Measurements from ENCODE around the gene HMMR. TPM values are rescaled to one million over a fixed set of nuclear protein-coding genes. Genes with fewer than 3 reads are reported as not detected.
A peak's percentile ranks its signal among the peaks of the same experiment; 100 is the strongest.

Gene HMMR
- total RNA-seq, 3 donors from 2014 or later (not counting 1 experiment from before 2014, with no cell fraction given) = 0.42 to 0.70 (median 0.63) TPM

DNA sequence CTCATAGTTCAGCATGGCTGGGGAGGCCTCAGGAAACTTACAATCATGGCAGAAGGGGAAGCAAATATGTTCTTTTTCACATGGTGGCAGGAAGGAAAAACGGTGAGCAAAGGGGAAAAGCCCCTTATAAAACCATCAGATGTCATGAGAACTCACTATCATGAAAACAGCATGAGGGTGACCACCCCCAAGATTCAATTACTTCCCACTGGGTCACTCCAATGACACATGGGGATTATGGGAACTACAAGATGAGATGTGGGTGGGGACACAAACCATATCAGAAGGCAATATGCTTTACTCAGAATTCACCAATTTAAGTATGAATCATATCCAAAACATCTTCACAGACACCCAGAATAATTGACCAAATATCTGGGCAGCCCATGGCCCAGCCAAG, 64.7 kb downstream of the HMMR start:
- ATAC-seq (no peak), DNase-seq (no peak)
- H3K27ac Mint-ChIP-seq = peak overlapping the region in 1 of 2 donors; percentile 36
- H3K4me1 Mint-ChIP-seq = peaks cover 0 to 4% of the 10 kb centered on the region in 2 donors
- no peaks in the 10 kb centered on the region for H3K9me3 Mint-ChIP-seq
- H3K27ac ChIP-seq (ENCODE audit: low read length) = no peak overlapping the region
- TF ChIP-seq, protein P1, sequence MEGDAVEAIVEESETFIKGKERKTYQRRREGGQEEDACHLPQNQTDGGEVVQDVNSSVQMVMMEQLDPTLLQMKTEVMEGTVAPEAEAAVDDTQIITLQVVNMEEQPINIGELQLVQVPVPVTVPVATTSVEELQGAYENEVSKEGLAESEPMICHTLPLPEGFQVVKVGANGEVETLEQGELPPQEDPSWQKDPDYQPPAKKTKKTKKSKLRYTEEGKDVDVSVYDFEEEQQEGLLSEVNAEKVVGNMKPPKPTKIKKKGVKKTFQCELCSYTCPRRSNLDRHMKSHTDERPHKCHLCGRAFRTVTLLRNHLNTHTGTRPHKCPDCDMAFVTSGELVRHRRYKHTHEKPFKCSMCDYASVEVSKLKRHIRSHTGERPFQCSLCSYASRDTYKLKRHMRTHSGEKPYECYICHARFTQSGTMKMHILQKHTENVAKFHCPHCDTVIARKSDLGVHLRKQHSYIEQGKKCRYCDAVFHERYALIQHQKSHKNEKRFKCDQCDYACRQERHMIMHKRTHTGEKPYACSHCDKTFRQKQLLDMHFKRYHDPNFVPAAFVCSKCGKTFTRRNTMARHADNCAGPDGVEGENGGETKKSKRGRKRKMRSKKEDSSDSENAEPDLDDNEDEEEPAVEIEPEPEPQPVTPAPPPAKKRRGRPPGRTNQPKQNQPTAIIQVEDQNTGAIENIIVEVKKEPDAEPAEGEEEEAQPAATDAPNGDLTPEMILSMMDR (IDR thresholded peaks at IDR 0.05) = no peak
- H3K36me3 ChIP-seq (ENCODE audit: control insufficient read depth, insufficient read depth, low read length) = peaks cover 11% of the 10 kb centered on the region
- no peaks in the 10 kb centered on the region for H3K27me3 Mint-ChIP-seq (ENCODE audit: low read depth in 2 of 2)
- intact Hi-C loops (cut with micrococcal nuclease) = no loop called here
- no peaks in the 10 kb centered on the region for H3K4me1 ChIP-seq (ENCODE audit: control insufficient read depth, insufficient read depth, low read length)
- H3K9me3 ChIP-seq (ENCODE audit: control insufficient read depth, insufficient read depth, low read length) = no peaks in the 10 kb centered on the region
- H3K27me3 ChIP-seq (ENCODE audit: control insufficient read depth, insufficient read depth, low read length) = no peaks in the 10 kb centered on the region
- peaks cover 7% of the 10 kb centered on the region for H3K36me3 Mint-ChIP-seq
- WGBS (ENCODE audit: insufficient coverage) = 80% methylated on average over 1 of the region's 1 CpG
- no peak overlapping the region for H3K4me3 Mint-ChIP-seq
- H3K4me3 ChIP-seq (ENCODE audit: low read length) = no peak overlapping the region

DNA sequence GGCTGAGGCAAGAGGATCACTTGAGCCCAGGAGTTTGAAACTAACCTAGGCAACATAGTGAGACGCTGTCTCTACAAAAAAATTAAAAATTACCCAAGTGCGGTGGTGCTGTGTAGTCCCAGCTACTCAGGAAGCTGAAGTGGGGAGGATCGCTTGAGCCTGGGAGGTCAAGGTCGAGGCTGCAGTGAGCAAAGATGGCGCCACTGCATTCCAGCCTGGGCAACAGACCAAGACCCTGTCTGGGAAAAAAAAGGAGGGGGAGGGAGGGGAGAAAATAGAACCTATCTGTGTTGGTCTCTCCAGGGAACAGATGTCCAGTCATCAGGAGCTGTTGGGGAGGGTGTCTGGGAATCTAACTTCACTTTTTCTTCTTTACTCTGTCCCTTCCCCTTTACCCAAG, 69.3 kb downstream of the HMMR start:
- TF ChIP-seq, protein P1 (IDR thresholded peaks at IDR 0.05) = no peak
- no peaks in the 10 kb centered on the region for H3K36me3 Mint-ChIP-seq
- Histone ChIP-seq H3K27me3 (ENCODE audit: control insufficient read depth, insufficient read depth, low read length) (no peaks in the 10 kb centered on the region), H3K27ac (ENCODE audit: low read length) (no peak overlapping the region), H3K9me3 (ENCODE audit: control insufficient read depth, insufficient read depth, low read length) (no peaks in the 10 kb centered on the region), H3K4me3 (ENCODE audit: low read length) (no peak overlapping the region), H3K4me1 (ENCODE audit: control insufficient read depth, insufficient read depth, low read length) (no peaks in the 10 kb centered on the region), H3K36me3 (ENCODE audit: control insufficient read depth, insufficient read depth, low read length) (no peaks in the 10 kb centered on the region)
- intact Hi-C loops (cut with micrococcal nuclease) = no loop called here
- no peak overlapping the region for H3K4me3 Mint-ChIP-seq
- 82% methylated on average over 5 of the region's 5 CpGs for WGBS (ENCODE audit: insufficient coverage)
- DNase-seq = no peak
- H3K27me3 Mint-ChIP-seq (ENCODE audit: low read depth in 2 of 2) = peaks cover 6 to 8% of the 10 kb centered on the region in 2 donors
- no peaks in the 10 kb centered on the region for H3K9me3 Mint-ChIP-seq
- no peak overlapping the region for H3K27ac Mint-ChIP-seq
- ATAC-seq = no peak
- H3K4me1 Mint-ChIP-seq = no peaks in the 10 kb centered on the region

DNA sequence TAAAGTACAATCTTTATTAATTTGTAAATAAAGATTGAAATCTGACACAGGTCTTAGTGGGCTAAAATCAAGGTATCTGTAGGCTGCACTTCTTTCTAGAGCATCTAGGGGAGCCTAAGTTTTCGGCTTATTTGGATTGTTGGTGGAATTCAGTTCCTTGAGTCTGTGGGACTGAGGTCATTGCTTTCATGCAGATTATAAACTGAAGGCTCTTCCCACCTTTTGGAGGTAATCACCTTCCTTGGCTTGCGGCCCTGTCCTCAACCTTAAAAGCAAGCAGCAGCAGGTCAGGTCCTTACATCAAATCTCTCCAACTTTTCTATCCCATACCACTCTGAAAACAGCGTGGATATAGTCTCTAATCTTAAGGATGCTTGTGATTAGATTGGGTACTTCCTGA, 70.8 kb downstream of the HMMR start:
- 70% methylated on average over 2 of the region's 3 CpGs for WGBS (ENCODE audit: insufficient coverage)
- no peak for DNase-seq
- no peaks in the 10 kb centered on the region for H3K9me3 Mint-ChIP-seq

More for the DNA sequence above, 70.8 kb downstream of the HMMR start:
- no peak for ATAC-seq
- Mint-ChIP-seq H3K36me3 (no peaks in the 10 kb centered on the region), H3K27me3 (ENCODE audit: low read depth in 2 of 2) (peaks cover 6 to 8% of the 10 kb centered on the region in 2 donors), H3K4me3 (no peak overlapping the region), H3K4me1 (no peaks in the 10 kb centered on the region), H3K27ac (no peak overlapping the region)
- Histone ChIP-seq H3K4me3 (ENCODE audit: low read length) (no peak overlapping the region), H3K27ac (ENCODE audit: low read length) (no peak overlapping the region), H3K27me3 (ENCODE audit: control insufficient read depth, insufficient read depth, low read length) (no peaks in the 10 kb centered on the region), H3K4me1 (ENCODE audit: control insufficient read depth, insufficient read depth, low read length) (no peaks in the 10 kb centered on the region), H3K36me3 (ENCODE audit: control insufficient read depth, insufficient read depth, low read length) (no peaks in the 10 kb centered on the region), H3K9me3 (ENCODE audit: control insufficient read depth, insufficient read depth, low read length) (no peaks in the 10 kb centered on the region)
- intact Hi-C loops (cut with micrococcal nuclease) = no loop called here
- TF ChIP-seq, protein P1 (IDR thresholded peaks at IDR 0.05) = no peak

All from natural killer cell (primary cell).